ENCODE data around the gene CNFN. TPM values are rescaled to one million over a fixed set of nuclear protein-coding genes. Genes with fewer than 3 reads are reported as not detected.

The CNFN gene
- total RNA-seq, 1 experiment from 2014 or later, result not detected

DNA sequence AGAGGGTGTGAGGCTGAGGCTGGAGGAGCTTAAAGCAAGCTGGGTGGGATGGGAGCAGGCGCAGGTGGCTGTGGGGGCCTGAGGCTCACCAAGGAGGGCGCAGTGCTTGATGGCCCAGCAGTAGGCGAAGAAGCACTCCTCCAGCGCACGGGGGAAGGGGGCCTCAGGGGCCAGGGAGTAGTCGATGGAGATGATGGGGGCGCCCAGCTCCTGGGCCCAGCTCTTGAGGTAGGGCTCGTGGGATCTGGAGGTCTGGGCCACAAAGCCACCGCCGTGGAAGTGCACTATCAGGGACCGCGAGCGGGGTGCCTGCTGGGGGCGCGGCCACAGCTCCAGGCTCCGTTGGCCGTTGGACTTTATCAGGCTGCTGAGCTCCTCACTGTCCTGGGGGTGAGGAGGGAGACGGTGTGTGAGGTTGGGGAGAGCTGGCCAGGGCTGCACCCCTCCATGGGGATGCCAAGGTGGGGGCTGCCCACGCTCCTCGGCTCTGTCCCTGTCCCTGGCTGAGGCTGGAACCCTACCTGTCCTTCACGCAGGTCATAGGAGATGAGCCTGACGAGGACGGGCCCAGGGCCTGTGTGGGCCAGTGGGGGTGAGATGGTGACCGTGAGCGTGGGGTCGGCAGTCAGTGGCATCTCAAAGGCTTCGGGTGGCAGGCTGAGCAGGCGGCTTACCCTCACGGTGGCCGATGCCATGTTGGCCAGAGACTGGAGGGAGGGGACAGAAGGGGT, 17.2 kb upstream of the CNFN start:
- Histone ChIP-seq H3K27me3 (ENCODE audit: low read length) (no peaks in the 10 kb centered on the region), H3K4me3 (ENCODE audit: low read length) (no peak overlapping the region), H3K79me2 (ENCODE audit: low read length) (0 out of 2 replicates have a peak, but pooled peaks cover 5% of the 10 kb centered on the region), H3K9me2 (replicated peaks; ENCODE audit: insufficient read depth, low read length) (no peaks in the 10 kb centered on the region), H3K9me3 (ENCODE audit: low read length) (no peaks in the 10 kb centered on the region), H3K4me2 (ENCODE audit: low read depth, low read length, poor library complexity, severe bottlenecking) (no peak overlapping the region), H2AFZ (ENCODE audit: low read length) (no peak overlapping the region), H3K36me3 (ENCODE audit: insufficient read depth, low read length) (peaks cover 14% of the 10 kb centered on the region), H3K9ac (ENCODE audit: low read length) (no peak overlapping the region), H3K27ac (ENCODE audit: low read length) (no peak overlapping the region), H4K20me1 (ENCODE audit: insufficient read depth, low read depth, low read length) (peaks cover 15% of the 10 kb centered on the region; the same call in 1 of the 2 replicates), H3K4me1 (ENCODE audit: low read length) (peaks cover 6% of the 10 kb centered on the region)
- no peak for DNase-seq

- no peaks in the 10 kb centered on the region for H3K27me3 ChIP-seq (ENCODE audit: low read length)
- no peak overlapping the region for H2AFZ ChIP-seq (ENCODE audit: low read length)
- H3K4me3 ChIP-seq (ENCODE audit: low read length), result no peak overlapping the region
- no peaks in the 10 kb centered on the region for H3K79me2 ChIP-seq (ENCODE audit: low read length)
- peaks cover 17% of the 10 kb centered on the region for H3K4me1 ChIP-seq (ENCODE audit: low read length)
- peaks cover 14% of the 10 kb centered on the region for H3K36me3 ChIP-seq (ENCODE audit: insufficient read depth, low read length)
- no peak overlapping the region for H3K27ac ChIP-seq (ENCODE audit: low read length)
- no peak overlapping the region for H3K9ac ChIP-seq (ENCODE audit: low read length)
- no peaks in the 10 kb centered on the region for H3K9me3 ChIP-seq (ENCODE audit: low read length)
- no peaks in the 10 kb centered on the region for H3K9me2 ChIP-seq (replicated peaks; ENCODE audit: insufficient read depth, low read length)
- no peak for DNase-seq
- no peak overlapping the region for H3K4me2 ChIP-seq (ENCODE audit: low read depth, low read length, poor library complexity, severe bottlenecking)
- peaks cover 15% of the 10 kb centered on the region; the same call in 1 of the 2 replicates for H4K20me1 ChIP-seq (ENCODE audit: insufficient read depth, low read depth, low read length)
Observed at GRCh38 chr19:42406111-42406510, 16.0 kb upstream of the CNFN start.

GRCh38 chr19:42403586-42403985, 13.5 kb upstream of the CNFN start:
- no peak for DNase-seq
- Histone ChIP-seq H3K27ac (ENCODE audit: low read length) (no peak overlapping the region), H3K4me3 (ENCODE audit: low read length) (no peak overlapping the region), H2AFZ (ENCODE audit: low read length) (no peak overlapping the region), H3K4me1 (ENCODE audit: low read length) (peaks cover 18% of the 10 kb centered on the region), H3K36me3 (ENCODE audit: insufficient read depth, low read length) (peaks cover 14% of the 10 kb centered on the region), H3K79me2 (ENCODE audit: low read length) (no peaks in the 10 kb centered on the region), H3K9ac (ENCODE audit: low read length) (no peak overlapping the region), H3K27me3 (ENCODE audit: low read length) (no peaks in the 10 kb centered on the region), H4K20me1 (ENCODE audit: insufficient read depth, low read depth, low read length) (peaks cover 7% of the 10 kb centered on the region; the same call in 1 of the 2 replicates), H3K4me2 (ENCODE audit: low read depth, low read length, poor library complexity, severe bottlenecking) (no peak overlapping the region), H3K9me3 (ENCODE audit: low read length) (no peaks in the 10 kb centered on the region), H3K9me2 (replicated peaks; ENCODE audit: insufficient read depth, low read length) (no peaks in the 10 kb centered on the region)

GRCh38 chr19:42402376-42403116, 12.4 kb upstream of the CNFN start:
- Histone ChIP-seq H3K36me3 (ENCODE audit: insufficient read depth, low read length) (peaks cover 10% of the 10 kb centered on the region), H3K27me3 (ENCODE audit: low read length) (no peaks in the 10 kb centered on the region), H3K4me2 (ENCODE audit: low read depth, low read length, poor library complexity, severe bottlenecking) (peak overlapping the region; percentile 65), H3K79me2 (ENCODE audit: low read length) (peaks cover 5% of the 10 kb centered on the region), H4K20me1 (ENCODE audit: insufficient read depth, low read depth, low read length) (peaks cover 3% of the 10 kb centered on the region; the same call in 1 of the 2 replicates), H3K9me3 (ENCODE audit: low read length) (no peaks in the 10 kb centered on the region), H2AFZ (ENCODE audit: low read length) (no peak overlapping the region), H3K27ac (ENCODE audit: low read length) (no peak overlapping the region), H3K9me2 (replicated peaks; ENCODE audit: insufficient read depth, low read length) (no peaks in the 10 kb centered on the region), H3K4me1 (ENCODE audit: low read length) (peaks cover 24% of the 10 kb centered on the region), H3K4me3 (ENCODE audit: low read length) (peak overlapping the region; percentile 65), H3K9ac (ENCODE audit: low read length) (peak overlapping the region; percentile 70)
- DNase-seq, result no peak

DNA sequence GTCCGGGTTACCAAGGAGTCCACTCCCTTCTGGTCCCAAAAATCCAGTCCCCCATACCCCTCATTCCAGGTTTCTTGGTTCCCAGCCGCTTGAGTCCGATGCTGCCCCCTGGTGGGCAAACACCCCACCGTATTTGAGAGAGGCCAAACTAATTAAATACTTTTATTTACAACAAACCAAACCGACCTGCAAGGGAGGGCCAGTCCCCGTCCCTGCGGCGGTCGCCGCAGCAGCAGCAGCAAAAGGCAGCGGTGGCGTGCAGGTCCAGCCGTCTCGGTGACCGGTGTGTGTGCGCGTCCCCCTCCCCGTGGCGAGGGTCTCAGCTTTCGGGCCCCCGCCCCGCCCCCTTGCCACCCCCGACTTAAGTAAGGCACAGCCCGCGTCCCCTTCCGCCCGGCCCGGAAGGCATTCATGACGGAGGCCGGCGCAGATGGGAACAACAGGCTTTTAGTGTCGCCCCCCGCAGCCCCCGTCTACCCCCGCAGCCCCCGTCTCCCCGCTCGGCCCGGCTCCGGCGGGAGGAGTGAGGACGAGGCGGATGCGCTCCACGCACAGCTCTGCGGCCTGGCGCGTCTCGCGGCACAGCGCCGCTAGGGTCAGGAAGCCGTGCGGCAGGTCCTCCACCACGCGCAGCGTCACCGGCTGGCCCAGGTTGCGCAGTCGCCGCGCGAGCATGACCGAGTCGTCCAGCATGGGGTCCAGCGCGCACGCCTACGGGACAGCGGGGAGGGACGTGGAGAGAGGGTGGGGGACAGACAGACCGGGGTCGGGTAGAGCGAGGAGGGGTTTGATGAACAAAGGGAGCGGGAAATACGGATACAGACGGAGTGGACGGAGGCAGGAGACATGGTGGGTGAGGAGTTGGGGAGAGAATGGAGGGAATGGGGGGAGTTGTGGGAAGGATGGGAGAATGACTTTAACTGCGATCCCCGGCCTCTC, 11.5 kb upstream of the CNFN start:
- Histone ChIP-seq H3K27ac (ENCODE audit: low read length) (peak overlapping the region; percentile 11; the same call in 1 of the 2 replicates), H2AFZ (ENCODE audit: low read length) (no peak overlapping the region), H3K4me2 (ENCODE audit: low read depth, low read length, poor library complexity, severe bottlenecking) (peak overlapping the region; percentile 65), H3K36me3 (ENCODE audit: insufficient read depth, low read length) (peaks cover 10% of the 10 kb centered on the region), H3K4me3 (ENCODE audit: low read length) (peak overlapping the region; percentile 65), H3K4me1 (ENCODE audit: low read length) (peaks cover 29% of the 10 kb centered on the region), H3K79me2 (ENCODE audit: low read length) (peaks cover 10% of the 10 kb centered on the region), H4K20me1 (ENCODE audit: insufficient read depth, low read depth, low read length) (peaks cover 3% of the 10 kb centered on the region; the same call in 1 of the 2 replicates), H3K9me2 (replicated peaks; ENCODE audit: insufficient read depth, low read length) (no peaks in the 10 kb centered on the region), H3K9ac (ENCODE audit: low read length) (peak overlapping the region; percentile 70), H3K27me3 (ENCODE audit: low read length) (no peaks in the 10 kb centered on the region), H3K9me3 (ENCODE audit: low read length) (no peaks in the 10 kb centered on the region)
- peak; percentile 91 for DNase-seq

DNA sequence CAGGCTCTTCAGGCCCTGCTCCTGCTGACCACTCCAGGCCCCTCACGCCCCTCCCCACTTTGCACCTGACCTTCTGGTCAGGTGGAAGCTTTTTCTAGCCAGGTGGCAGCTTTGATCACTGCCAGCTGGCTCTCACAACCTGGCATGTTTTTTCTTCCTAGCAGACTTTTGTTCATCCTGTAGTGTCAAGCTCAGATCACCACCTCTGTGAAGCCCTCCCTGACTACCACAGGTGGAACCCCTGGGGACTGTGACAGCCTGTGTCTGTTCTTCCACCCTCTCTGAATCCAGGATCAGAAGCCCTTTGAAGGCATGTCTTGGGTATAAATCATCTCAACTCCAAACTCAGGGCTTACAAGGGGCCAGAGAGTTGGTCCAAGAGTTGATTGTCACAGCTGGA, 10.3 kb upstream of the CNFN start:
- Histone ChIP-seq H3K79me2 (ENCODE audit: low read length) (peaks cover 10% of the 10 kb centered on the region), H3K9ac (ENCODE audit: low read length) (no peak overlapping the region), H3K36me3 (ENCODE audit: insufficient read depth, low read length) (peaks cover 6% of the 10 kb centered on the region), H2AFZ (ENCODE audit: low read length) (no peak overlapping the region), H3K27ac (ENCODE audit: low read length) (no peak overlapping the region), H3K4me2 (ENCODE audit: low read depth, low read length, poor library complexity, severe bottlenecking) (no peak overlapping the region), H4K20me1 (ENCODE audit: insufficient read depth, low read depth, low read length) (peaks cover under 1% of the 10 kb centered on the region; the same call in 1 of the 2 replicates), H3K4me3 (ENCODE audit: low read length) (no peak overlapping the region), H3K9me2 (replicated peaks; ENCODE audit: insufficient read depth, low read length) (no peaks in the 10 kb centered on the region), H3K27me3 (ENCODE audit: low read length) (no peaks in the 10 kb centered on the region), H3K9me3 (ENCODE audit: low read length) (no peaks in the 10 kb centered on the region), H3K4me1 (ENCODE audit: low read length) (peaks cover 38% of the 10 kb centered on the region)
- peak; percentile 64 for DNase-seq

DNA sequence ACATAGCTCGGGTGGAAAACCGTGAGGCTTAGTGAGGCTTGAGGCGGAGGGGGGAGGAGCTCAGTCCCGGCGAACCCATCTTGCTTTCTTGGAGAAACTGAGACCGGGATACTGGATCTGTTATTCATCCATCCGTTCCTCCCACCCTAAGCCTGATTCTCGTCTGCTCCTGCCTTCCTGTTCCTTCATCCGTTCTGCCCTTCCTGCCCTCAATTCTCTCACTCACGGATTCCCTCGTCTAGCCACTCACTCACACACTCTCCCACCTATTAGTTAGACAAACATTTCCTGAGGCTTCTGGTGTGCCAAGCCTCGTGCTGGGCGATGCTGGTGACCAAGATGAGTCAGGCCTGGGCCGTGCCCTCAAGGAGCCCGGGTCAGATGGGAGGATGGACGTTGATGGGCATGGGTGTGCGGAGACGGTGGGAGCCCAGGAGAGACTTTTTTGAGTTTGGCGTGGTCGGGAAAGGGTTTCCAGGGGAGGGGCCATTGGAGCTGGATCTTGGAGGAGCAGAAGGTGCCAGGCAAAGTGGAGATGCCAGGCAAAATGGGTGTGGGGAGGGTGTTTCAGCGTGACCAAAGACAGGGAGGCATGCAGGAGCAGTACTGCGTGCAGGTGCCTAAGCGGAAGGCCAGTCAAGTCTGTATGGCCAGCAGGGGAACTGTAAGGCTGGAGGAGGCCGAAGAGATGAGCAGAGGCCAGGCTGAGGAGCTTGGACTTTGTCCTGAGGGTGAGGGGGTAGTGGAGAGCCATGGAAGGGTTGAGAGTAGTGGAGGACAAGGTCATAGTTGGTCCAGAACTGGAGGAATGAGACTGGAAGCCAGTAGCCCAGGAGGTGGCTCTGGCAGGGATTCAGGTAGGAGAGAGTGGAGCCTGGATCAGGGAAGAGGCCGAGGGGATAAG, 7.4 kb upstream of the CNFN start:
- no peak for DNase-seq
- Histone ChIP-seq H3K4me1 (ENCODE audit: low read length) (peaks cover 34% of the 10 kb centered on the region), H2AFZ (ENCODE audit: low read length) (peak overlapping the region; percentile 90), H3K9ac (ENCODE audit: low read length) (peak overlapping the region; percentile 88), H3K27me3 (ENCODE audit: low read length) (no peaks in the 10 kb centered on the region), H3K4me2 (ENCODE audit: low read depth, low read length, poor library complexity, severe bottlenecking) (peak overlapping the region; percentile 99), H3K9me3 (ENCODE audit: low read length) (no peaks in the 10 kb centered on the region), H3K79me2 (ENCODE audit: low read length) (peaks cover 10% of the 10 kb centered on the region), H3K36me3 (ENCODE audit: insufficient read depth, low read length) (no peaks in the 10 kb centered on the region), H3K9me2 (replicated peaks; ENCODE audit: insufficient read depth, low read length) (no peaks in the 10 kb centered on the region), H4K20me1 (ENCODE audit: insufficient read depth, low read depth, low read length) (no peaks in the 10 kb centered on the region; the same call in 1 of the 2 replicates), H3K27ac (ENCODE audit: low read length) (no peak overlapping the region), H3K4me3 (ENCODE audit: low read length) (peak overlapping the region; percentile 92)

Data from Karpas-422 (cell line).